ENCODE results near the gene MGAT5.

Gene MGAT5

DNA sequence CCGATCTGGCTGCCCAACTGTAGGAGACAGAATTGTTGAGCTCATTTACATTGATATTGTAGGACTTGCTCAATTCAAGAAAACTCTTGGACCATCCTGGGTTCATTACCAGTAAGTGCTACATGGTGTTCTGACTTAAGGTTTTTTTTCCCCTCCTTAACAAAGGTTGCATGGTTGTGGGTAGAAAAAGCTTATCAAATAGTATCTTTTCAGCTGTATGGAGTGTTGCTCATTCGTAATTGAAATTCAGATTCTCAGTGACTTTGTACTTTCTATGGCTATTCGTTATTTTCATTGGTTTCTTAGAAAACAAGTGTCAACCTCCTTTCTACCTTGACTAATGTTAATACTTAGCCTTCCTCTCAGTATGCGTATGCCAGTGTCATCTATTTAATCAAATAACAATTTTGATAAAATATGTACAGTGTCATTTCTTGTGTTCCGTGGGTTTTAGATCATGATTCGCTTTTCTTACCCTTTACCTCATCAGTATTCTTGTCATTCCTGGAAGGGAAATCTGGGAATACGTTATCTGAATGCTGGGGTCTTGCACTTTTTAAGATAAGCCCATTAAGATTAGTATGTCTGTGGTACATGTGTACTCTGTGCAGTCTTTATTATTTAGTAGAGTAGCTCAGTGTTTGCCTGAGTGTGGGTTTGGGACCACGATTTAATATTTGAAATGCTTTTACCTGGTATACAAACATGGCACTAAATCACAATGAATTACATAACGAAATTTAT is 91.3 kb downstream of the MGAT5 start:
- DNase-seq: no peak

- no peak for DNase-seq
These were observed 92.3 kb downstream of the MGAT5 start for GRCh38 chr2:134346141-134346540.

DNA sequence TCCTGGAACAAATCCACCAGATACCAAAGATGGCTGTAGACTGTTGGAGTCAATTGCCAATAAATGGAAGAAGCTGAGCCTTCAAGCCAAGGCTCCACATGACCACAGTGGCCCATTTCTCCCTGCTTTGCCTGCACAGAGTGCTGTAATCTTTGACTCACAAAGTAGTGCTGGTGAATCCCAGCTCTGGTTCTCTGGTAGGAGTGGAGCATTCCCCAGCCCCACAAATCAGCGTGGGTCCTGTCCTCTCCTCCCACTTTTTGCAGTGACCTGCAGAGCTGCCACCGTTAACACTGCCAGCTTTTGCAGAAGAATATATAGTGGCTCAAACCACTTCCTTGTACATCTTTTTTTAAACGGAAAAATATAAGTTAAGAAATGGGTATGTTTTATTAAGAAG is 93.9 kb downstream of the MGAT5 start:
- no peak for DNase-seq

DNA sequence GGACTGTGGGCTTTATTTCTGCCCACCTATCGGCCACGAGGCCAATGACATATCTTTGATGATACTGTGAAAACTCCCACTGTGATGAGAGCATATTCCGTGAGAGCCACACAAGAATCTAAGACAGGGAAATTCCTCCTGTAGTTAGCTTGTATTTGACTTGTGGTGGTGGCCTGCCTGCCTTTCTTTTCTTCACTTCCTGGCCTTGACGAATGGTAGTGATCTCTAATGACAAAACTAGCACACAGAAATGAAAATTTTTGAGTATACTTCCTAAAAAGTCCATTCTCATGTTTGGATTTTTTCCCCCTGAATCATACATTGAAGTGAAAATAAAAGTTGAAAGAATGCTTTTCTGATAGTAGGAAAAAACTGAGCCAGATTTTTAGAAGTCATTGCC is 94.4 kb downstream of the MGAT5 start:
- no peak for DNase-seq

GRCh38 chr2:134348760-134349159 is 94.9 kb downstream of the MGAT5 start:
- DNase-seq: no peak

- no peak for DNase-seq
These were observed 97.1 kb downstream of the MGAT5 start for GRCh38 chr2:134351016-134351415.

- DNase-seq: no peak
These were observed 98.0 kb downstream of the MGAT5 start for GRCh38 chr2:134351899-134352298.

GRCh38 chr2:134352844-134353243 is 99.0 kb downstream of the MGAT5 start:
- no peak for DNase-seq

- no peak for DNase-seq
These were observed 100.7 kb downstream of the MGAT5 start for GRCh38 chr2:134354611-134355010.

DNA sequence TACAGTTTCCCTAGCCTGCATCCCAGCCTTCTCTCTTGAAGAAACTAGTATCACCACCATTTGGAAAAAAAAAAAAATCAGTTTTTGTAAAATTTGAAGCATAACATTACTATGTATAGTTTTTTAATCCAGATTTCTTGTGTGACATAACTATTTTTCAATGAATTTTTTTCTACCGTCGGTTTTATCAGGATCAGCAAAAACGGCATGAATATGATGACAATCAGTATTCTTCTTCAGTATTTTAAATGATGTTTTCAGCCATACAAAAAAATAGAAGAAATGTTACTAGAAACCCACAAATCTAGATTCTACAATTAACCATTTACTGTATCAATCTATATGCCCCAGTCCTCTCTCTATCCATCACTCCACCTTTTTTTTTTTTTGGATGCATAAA is 103.9 kb downstream of the MGAT5 start:
- DNase-seq: no peak

DNA sequence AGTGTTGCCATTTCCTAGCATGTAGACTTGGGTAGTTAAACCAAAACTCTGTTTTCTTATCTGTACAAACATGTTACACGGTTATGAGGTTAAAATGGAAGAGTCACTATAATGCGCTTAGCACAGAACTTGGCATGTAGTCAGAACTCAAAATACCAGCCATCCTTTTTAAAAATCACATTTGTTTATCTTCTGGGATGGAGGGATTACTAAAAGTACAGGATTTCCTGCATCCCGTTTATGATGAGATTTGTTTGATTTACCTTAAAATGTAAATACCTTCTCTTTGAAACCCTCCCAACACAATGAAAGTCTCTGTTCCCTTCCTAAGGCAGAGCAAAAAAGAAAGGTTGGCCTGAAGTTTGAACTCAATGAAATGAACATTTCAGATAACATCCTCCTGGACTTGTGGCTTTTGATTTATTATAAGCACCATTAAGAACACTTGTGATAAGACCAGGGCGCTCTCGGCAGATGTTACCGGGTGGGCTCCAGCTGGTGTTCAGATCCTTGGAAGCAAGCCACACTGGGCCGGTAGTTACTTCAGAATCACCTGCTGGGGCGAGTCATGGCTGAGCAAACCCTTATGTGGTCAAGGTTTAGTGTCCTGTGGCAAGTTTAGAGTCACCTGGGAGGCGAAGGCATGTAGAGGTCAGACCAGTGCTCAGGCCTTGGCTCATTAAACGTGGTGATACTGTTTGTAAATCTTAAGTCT is 105.7 kb downstream of the MGAT5 start:
- DNase-seq: no peak

GRCh38 chr2:134360745-134361487 is 107.0 kb downstream of the MGAT5 start:
- no peak for DNase-seq

DNA sequence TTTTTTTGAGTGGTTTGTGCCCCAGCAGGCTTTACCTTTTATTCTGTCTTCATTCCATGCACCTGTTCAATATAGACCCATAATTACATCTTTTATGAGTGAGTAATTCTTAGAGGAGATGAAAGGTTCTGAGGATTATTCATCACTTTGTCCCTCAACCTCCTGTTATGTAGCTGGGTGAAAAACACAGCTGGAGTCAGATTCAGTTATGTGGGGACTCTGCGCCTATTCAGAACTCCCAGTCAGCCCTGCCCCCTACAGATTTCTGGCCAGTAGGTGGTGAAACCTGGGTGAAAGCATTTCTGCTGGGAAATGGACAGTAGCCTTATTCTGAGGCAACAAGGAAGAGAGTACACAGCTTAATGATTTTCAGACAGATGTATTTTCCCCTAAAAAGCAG is 107.8 kb downstream of the MGAT5 start:
- no peak for DNase-seq

DNA sequence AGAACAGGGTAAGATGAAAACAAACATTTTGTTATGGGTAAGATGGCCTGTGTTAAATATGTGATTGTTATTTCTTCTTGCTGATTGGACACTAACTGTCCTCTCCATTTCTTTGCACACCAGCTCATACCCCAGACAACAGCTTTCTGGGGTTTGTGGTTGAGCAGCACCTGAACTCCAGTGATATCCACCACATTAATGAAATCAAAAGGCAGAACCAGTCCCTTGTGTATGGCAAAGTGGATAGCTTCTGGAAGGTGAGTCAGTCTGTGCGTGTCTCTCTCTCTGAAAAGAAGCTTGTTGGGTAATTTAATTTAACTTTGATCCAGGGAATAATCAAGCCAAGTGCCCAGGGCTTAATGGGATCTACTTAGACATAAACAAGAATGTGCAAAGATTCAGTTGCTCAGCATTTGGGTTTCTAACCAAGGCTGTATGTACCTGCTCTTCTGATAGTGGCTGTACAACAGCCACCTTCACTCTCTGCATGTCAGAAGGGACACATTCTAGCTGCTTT is 108.3 kb downstream of the MGAT5 start:
- DNase-seq: no peak

DNA sequence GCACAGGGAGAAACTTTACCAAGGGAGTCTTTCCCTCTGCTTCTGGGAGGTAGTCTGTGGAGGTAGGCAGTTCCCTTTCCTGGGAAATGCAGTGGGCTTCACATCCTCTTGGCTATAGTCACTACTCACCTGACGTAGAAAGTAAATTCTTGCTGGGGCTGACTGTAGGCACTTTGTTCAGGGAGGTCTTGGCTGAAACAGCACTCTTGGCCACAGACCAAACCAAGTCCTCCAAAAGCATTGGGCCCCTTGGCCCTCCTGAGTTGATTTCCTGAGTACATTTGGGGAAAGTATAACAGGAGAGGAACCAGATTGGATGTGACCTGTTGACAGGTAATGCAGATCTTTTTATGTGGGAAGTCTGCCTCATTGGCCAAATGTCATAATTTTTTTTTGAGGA is 108.9 kb downstream of the MGAT5 start:
- DNase-seq: no peak

- no peak for DNase-seq
These were observed 111.5 kb downstream of the MGAT5 start for GRCh38 chr2:134365356-134365755.

DNA sequence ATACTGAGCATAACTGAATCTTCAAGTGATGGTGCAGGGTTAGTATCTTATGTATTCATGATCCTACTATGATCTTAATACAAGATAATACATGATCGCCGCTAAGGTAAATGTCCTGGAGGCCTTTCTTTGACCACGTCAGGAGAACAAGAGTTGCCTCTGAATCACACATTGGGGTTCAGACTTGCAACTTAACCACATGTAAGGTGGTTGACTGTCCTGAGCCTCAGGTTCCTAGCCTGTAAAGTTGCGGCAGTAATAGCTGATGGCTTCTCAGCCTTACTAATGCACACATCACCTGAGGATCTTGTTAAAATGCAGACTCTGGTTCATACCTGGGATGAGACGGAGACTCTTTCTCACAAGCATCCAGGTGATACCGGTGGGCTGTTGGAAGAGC is 112.5 kb downstream of the MGAT5 start:
- no peak for DNase-seq

DNA sequence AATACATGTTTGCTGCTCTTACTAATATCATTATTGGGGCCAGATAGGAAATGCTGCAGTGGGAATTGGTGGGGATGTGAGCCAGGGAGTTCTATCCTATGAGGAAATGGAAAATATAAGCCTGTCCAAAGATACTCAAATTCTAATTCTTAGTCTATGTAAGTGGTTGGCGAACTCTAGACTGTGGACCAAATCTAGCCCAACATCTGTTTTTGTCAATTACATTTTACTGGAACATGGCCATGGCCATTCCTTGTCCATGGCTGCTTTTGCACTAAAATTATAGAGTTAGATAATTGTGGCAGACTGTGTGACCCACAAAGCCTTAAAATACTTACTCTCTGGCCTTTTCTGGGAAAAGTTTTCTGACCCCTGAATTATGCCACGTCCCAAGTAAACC is 113.3 kb downstream of the MGAT5 start:
- no peak for DNase-seq

GRCh38 chr2:134368009-134368817 is 114.3 kb downstream of the MGAT5 start:
- DNase-seq: no peak

GRCh38 chr2:134369220-134369902 is 115.5 kb downstream of the MGAT5 start:
- no peak for DNase-seq

DNA sequence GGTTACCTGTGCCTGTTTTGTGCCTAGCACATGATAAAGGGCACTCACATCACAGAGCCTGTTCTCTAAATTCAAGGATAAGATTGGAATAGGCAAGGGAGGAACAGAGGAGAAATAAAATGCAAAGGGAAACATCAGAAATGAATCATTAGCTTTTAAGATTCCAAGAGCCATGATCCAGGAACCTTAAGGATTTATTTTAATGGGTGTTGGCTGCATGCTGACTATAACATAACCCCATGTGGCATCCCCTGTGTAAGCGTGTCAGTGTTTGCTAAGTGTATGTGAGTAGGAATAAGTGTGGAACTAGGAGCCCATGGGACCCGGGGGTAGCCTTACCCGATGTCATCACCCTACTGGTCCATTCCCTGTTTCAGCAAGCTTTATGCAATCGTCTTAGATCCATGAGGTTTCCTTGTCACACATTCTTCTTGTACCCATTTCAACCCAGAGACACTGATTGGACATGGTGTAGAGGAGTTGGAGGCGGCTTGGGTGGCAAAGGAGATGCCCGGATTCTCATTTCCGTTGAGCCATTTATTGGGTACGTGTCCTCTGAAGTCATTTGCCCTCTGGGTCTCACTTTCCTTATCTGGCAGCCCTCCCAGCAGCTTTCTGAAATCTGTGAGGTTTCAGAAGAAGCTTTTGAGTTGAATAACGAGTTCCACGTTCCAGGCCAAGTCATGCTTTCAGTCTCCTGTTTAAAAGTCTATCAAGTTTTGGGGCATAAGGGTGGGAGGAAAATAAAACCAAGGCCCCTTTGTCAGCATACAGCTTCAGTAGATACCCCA is 117.0 kb downstream of the MGAT5 start:
- no peak for DNase-seq

Measured in activated naive CD4-positive, alpha-beta T cell treated with anti-CD3 and anti-CD28 coated beads, Interleukin-2, amount 50 U/mL, for 16 hours (primary cell).